ENCODE results near the gene HSPA1A.

The HSPA1A gene

GRCh38 chr6:31865205-31866118, 50.1 kb downstream of the HSPA1A start:
- peak; percentile 74 for DNase-seq (ENCODE audit: low spot score)
